HG02763 (cell line): Measurements from ENCODE around the gene ATP6V0E1.
"Not testable (repeated sequence)": the region's sequence is repeated elsewhere in the genome, so short reads cannot be mapped to it uniquely, and the experiment has no call there.

Experiments
- ATAC-seq: cut with Tn5 transposase; IDR thresholded peaks from one replicate; pipeline ENCODE4 v1.9.1; 2021; ENCODE audit warnings: mild to moderate bottlenecking, moderate library complexity; ENCODE audit not compliant: unreplicated experiment

The ATP6V0E1 gene

DNA sequence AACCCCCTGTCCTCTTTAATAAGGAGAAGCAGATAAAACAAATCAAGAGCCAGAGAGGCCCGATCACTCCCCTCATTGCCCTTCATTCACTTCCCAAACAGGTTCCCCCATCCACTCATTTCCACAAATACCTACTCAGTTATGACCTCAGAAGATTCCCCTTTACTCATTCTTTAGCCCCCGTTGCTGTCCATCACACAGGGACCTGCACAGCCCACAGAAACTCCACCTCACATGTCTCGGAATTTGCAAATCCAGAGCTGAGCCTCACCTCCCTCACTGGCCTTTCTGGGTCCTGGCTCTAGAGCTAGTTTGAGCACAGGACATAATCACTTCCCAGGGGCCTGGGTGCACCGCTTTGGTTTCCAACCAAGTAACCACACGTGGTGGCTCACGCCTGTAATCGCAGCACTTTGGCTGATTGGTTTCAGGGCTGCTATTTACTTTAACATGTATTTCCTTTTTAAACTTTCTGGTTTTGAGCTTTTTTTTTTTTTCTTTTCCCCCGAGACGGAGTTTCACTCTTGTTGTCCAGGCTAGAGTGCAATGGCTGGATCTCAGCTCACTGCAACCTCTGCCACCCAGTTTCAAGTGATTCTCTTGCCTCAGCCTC is 17.8 kb downstream of the ATP6V0E1 start:
- ATAC-seq = peak; percentile 81

DNA sequence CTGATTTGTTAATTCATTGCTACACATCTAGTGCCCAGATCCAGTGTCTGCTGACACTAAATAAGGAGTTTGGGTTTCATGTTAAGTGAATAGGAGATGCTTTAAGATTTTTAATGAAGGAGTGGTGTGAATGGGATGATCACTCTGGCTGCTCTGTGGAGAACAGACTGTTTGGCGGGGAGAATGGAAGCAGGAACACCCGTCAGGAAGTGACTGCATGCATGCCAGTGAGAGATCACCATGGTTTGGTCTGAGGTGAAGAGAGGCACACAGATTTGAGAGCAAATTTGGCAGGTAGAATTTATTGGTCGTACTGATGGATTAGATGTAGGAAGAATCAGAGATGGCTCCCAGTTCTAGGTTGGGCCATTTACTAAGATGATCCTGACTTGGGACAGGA is 19.8 kb downstream of the ATP6V0E1 start:
- no peak for ATAC-seq

DNA sequence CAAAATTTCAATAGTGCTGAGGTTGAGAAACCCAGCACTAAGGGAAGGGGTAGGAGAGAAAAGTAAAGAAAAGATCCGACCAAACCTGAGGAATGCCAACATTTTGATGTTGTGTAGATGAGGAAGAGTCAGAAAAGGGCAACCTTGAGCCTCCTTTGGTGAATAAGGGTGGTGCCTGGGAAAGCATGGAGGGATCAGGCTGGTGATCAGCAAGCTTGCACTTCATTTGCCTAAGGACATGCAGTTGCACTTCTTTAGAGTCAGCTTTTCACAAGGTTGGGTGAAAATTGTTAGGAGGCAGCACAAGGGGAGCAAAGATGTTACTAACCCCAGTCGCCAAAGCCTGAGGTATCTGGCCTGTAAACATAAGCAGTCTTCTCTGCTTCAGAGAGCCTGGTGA is 20.4 kb downstream of the ATP6V0E1 start:
- ATAC-seq = no peak

DNA sequence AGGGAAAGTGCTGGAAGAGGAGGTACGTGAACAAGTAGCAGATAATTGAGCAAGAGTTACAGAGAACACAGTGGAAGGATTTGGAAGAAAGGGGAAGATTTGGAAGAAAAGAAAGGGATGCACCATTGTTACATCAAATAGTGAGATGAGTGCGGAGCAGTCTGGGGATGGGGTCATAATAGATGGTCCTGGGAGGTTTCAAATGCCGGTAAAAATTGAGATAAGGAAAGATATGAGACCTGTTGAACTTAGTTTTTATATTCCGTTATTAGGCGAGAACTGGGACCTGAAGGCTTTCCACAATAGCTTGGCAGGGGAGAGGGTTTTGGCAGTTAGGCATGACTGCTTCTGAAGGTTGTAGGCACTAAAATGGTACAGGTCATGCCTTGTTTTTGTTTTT is 20.9 kb downstream of the ATP6V0E1 start:
- ATAC-seq = no peak

DNA sequence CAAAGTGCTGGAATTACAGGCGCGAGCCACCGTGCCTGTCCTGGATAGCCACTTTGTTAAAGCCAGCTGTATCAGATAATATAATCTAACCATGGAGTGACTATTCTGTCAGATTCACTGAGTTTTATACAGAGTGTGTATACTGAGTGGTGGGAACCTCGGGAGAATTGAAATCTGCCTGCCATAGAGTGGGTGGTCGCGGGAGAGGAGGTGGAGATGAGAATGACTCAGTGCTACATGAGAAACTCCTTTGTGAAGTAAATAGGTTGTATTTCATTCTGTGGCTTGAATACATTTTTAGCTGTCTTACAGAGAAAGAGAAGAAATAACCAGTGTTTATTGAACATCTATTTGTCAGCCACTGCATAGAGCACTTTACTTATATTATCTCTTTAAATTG is 26.4 kb downstream of the ATP6V0E1 start:
- no peak for ATAC-seq

DNA sequence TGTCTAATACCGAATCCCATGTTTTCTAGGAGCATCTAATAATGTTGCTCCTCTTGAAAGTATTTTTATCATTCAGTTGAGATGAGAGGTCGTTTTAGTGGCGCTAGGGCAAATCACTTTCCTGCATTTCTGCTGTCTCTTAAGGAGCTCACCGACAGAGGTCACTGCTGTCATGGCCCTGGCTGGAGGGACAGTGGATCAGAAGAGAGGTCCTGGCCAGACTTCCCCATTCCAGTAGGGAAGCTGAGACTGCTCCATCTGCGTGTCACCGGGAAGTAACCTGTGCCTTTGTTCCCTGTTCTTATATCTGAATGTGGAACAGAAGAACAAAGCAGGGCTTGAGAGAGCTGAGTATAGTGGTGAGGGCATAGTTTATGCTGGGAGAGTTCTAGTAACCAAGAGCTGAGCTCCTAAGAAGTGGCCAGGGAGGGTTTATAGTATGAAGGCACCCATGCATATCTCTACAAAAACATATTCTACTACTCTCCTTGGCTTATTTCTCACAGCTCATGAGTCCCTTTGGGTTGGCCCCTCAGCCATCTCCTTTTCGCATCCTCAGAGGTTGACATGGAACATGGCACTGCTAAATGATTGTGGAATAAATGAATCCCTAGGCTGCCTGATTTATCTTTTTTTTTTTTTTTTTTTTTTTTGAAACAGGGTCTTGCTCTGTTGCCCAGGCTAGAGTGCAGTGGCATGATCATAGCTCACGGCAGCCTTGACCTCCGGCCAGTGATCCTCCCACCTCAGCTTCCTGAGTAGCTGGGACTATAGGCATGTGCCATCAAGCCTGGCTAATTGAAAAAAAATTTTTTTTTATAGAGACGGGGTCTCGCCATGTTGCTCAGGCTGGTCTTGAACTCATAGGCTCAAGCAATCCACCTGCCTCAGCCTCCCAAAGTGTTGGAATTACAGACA is 27.2 kb downstream of the ATP6V0E1 start:
- ATAC-seq = no peak

DNA sequence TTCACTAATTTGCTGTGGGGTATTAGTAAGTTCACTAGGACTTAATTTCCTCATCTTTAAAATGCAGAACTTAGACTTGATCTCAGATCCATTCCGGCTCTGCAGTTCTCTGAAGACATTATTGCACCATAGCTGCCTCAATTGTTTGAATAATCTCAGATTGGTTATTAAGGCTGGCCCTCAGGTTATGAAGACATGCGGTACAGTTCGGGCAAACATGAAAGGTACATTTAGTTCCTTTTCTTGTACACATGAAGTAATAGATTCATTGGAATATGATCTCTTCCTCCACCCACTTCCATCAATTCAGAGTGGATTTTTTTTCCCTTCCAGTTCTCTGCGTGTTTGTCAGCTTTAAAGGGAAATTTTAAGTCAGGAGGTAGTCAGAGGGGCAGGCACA is 28.0 kb downstream of the ATP6V0E1 start:
- ATAC-seq = no peak

DNA sequence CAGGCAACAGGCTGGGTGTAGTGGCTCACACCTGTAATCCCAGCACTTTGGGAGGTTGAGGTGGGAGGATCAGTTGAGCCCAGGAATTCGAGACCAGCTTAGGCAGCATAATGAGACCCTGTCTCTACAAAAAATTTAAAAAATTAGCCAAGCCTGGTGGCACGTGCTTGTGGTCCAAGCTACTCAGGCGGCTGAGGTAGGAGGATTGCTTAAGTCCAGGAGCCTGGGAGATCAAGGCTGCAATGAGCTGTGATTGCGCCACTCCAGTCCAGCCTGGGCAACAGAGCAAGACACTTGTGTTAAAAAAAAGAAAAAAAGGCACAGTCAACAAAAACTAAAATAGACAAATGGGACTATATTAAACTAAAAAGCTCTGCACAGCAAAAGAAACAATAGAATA is 29.3 kb downstream of the ATP6V0E1 start:
- no peak for ATAC-seq

DNA sequence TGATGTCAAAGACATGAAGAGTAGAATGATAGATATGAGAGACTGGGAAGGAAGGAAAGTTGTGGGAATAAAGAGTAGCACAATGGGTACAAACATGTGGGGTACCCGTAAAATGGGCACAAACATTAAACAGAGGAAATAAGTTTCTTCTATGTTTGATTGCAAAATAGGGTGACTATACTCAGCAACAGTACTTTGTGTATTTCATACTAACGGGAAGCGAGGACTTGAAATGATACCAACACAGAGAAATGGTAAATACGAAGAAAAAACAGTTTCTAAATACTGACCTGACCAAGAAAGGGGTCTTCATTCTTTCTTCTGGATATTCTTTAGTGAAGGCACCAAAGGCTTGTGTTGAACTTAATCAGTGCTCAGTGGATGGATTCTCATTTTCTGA is 31.1 kb downstream of the ATP6V0E1 start:
- no peak for ATAC-seq

DNA sequence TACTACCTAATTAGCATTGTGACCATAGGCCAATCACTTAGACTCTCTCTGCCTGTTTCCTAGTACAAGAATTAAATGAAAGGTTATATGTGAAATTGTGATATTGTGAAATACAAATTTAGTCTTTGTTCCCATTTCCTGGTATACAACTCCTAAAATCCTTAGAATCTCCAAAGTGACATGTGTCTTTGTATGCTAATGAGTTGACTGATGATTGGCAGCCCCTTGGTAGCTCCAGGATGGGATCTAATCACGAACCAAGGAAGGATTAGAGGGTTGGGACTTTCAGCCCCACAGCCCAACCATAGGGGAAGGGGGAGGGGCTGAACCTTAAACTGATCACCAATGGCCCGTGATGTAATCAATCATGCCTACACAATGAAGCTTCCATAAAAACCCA is 31.6 kb downstream of the ATP6V0E1 start:
- no peak for ATAC-seq

DNA sequence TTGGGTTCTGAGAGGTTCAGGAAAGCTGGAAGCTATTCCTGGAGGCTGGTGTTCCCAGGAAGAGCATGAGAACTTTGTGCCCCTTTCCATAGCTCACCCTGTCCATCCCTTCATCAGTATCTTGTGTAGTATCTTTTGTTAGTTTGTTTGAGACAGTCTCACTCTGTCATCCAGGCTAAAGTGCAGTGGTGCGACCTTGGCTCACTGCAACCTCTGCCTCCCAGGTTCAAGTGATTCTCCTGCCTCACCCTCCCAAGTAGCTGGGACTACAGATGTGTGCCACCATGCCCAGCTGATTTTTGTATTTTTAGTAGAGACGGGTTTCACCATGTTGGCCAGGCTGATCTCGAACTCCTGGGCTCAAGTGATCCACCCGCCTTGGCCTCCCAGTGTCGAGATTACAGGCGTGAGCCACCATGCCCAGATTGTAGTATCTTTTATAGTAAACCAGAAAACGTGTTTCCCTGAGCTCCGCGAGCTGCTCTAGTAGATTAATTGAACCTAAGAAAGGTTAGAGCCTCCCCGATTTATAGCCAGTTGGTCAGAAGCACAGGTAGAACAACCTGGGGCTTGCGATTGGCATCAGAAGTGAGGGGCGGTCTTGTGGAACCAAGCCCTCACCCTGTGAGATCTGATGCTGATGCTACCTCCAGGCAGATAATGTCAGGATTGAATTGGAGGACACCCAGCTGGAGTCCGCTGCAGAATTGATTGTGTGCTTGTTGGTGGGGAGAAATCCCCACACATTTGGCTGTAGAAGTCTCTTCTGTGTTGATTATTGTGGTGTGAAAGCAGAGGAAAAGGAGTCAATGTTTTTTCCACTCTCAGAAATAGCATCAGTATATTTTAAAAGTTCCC is 32.3 kb downstream of the ATP6V0E1 start:
- no peak for ATAC-seq

DNA sequence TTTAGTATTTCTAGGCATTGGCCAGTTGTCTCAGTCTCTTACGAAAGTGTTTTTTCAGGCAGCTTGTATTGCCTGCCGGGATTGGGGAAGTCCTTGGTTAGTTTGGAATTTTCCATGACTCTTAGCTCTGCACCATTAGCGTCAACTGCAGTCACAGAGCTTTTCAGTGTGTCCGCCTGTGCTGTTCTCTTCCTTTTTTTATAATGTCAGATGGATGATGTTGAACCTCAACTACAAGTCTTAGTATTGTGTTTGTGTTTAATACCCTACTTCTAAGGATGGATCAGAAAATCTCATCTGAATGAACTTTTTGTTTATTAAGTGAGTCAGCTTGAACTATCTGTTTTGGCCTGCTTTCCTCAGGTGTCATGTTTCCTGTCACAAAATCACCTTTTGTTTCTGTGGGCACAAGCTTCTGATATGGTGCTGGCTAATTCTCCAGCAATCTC is 33.1 kb downstream of the ATP6V0E1 start:
- no peak for ATAC-seq

DNA sequence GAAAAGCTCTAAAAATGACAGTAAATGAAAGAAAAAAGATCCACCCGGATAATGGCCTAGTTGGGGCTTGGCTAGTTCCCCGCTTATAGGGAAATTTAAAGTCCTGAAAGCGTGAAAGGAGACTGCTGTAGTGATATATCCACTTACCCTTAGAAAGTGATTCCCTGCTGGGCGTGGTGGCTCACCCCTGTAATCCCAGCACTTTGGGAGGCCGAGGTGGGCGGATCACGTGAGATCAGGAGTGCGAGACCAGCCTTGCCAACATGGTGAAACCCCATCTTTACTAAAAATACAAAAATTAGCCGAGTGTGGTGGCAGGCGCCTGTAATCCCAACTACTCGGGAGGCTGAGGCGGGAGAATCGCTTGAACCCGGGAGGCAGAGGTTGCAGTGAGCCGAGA is 33.5 kb downstream of the ATP6V0E1 start:
- not testable (repeated sequence) for ATAC-seq

DNA sequence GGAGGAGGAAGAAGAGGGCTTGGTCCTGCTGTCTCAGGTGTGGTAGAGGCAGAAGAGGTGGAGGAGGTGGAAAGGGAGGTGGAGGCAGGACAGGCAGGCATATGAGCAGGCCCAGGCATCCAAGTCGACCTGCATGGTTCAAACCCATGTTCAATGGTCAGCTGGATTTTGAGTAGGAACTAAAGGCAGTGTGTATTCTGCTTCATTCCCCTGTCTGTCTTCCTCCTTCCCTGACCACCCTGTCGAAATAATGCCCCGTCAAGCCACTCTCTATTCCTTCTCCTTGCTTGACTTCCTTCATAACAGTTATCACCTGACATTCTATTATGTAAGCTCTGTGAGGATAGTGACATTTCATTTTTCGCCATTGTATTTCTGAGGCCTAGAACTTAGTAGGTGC is 34.8 kb downstream of the ATP6V0E1 start:
- ATAC-seq = no peak

DNA sequence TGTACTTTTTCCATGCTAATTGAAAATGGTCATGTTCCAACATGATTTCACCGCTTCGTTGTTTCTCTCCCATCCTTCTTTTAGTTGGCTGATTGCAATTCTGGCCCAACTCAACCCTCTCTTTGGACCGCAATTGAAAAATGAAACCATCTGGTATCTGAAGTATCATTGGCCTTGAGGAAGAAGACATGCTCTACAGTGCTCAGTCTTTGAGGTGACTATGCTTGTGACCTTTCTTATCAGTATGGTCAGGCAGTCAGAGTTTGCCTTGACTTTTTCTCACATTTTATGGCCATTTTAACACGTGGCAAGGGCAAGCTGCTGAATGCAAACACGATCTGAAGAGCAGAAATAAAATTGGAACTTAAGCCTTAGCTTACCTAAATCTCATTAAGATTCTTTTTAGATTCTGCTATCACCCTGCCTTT is 36.6 kb downstream of the ATP6V0E1 start:
- no peak for ATAC-seq

DNA sequence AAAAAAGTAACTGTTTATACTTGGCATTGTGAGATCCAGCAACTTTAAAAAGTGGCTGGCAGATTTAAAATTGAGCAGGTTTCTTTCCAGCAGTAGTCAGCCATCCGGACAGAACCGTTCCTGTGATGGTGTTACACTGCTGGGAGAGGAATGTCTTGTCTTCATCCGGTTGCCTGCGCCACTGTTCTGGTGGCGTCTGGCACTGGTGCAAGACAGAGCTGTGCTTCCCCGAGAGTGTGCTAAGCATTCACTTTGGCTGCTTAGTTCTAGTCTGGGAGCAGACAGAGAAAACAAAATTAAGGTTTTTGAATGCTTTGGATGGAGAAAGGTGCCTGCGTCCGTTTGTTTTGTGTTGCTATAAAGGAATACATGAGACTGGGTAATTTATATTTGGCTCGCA is 37.1 kb downstream of the ATP6V0E1 start:
- ATAC-seq = no peak

DNA sequence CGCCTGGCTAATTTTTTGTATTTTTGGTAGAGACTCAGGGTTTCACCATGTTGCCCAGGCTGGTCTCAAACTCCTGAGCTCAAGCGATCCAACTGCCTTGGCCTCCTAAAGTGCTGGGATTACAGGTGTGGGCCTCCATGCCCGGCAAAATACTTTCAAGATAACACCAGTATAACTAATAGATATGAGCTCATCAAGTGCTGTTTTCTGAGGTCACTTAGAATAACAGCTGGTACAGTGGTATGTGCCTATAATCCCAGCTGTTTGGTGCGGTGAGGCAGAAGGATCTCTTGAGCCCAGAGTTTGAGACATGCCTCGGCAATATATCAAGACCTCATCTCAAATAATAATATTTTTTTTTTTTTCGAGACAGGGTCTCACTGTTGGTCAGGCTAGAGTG is 42.1 kb downstream of the ATP6V0E1 start:
- no peak for ATAC-seq

DNA sequence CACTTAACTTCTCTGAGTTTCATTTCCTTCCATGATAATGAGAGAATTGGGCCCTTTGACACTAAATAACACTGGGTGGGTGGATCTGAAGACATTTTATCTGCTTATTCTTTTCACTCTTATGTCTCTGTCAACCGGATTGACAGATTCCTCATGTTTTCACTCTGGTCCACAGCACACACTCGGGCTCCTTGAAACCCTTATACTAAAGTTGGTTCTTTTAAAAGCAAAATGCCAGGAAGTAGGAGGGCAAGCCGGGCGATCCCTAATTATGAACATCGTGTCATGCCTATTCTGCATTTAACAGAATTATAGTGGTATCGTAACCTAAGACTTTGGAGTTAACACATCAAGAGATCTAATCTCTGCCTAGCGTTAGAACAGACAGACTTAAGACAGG is 44.3 kb downstream of the ATP6V0E1 start:
- no peak for ATAC-seq

DNA sequence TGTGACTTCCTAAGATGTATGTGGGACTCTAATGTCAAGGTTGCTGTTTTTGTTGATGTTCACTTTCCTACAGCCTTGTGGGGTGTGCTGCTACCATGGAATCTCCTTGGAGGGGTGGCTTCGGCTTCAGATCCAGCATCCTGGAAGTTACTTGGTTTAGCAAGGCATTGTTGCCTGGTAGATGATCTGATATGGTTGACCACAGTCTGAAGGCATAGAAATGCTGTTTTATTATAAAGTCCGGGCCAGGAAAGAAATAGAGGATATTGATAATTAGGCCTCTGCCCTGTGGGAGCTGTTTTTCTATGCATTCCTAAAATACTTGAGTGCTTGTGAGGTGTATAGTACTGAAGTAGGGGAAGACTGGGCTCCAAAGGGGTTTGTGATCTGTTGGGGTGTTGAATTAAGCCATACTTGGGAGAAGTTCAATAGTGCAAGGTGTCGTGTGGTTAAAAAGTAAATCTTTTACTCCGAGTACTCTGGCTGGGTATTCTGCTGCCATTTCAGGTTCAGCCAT is 45.3 kb downstream of the ATP6V0E1 start:
- ATAC-seq = no peak

DNA sequence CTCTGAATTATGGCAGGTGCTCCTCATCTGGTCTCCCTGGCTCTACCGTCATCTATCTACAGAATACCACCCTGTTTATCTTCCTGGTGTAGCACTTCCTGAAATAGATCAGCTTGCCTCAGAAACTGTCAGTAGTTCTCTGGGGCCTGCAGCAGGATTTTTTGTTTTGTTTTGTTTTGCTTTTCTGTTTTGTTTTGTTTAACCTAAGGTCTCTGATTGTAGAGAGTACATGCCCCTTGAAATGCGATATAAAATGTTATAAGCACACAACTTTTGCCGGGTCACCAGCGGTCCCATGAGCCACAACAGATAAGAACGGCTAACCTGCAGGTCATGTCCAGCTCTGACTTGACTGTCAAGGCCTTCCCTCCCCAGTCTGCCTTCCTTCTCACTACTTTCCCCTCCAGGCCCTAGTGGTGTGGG is 45.9 kb downstream of the ATP6V0E1 start:
- no peak for ATAC-seq

DNA sequence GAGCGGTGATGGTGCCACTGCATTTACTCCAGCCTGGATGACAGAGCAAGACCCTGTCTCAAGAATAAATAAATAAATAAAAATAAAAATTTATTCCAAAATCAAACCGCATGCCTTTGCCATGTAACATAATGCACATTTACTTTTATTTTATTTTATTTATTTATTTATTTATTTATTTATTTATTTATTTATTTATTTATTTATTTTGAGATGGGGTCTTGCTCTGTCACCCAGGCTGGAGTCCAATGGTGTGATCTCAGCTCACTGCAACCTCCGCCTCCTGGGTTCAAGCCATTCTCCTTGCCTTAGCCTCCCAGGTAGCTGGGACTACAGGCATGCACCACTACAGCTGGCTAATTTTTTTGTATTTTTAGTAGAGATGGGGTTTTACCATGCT is 48.5 kb downstream of the ATP6V0E1 start:
- ATAC-seq = not testable (repeated sequence)
